ENCODE data around the gene ARMH3. TPM values are rescaled to one million over a fixed set of nuclear protein-coding genes. Genes with fewer than 3 reads are reported as not detected.

ARMH3 gene
- total RNA-seq, 2 experiments from 2014 or later: 22.8 to 23.9 TPM

GRCh38 chr10:101797403-101798059, 258.4 kb downstream of the ARMH3 start:
- H3K4me3 Mint-ChIP-seq: no peak overlapping the region
- DNase-seq: no peak
- H3K4me1 Mint-ChIP-seq: peaks cover 9% of the 10 kb centered on the region
- H3K27me3 Mint-ChIP-seq: no peaks in the 10 kb centered on the region
- no peak overlapping the region for H3K27ac Mint-ChIP-seq
- H3K36me3 Mint-ChIP-seq (ENCODE audit: low read depth): peaks cover 82% of the 10 kb centered on the region
- H3K9me3 Mint-ChIP-seq: no peaks in the 10 kb centered on the region
- CTCF ChIA-PET: interaction anchor here (0.7 to 2.3 kb wide), 5 partner anchors 14 to 363 kb away, joined by 3 to 13 read pairs (median 4); partner anchors contain the start of gene NPM3
- POLR2A ChIA-PET: interaction anchor here (0.7 to 3.6 kb wide), 5 partner anchors 12 to 1718 kb away, joined by 3 to 31 read pairs (median 4); partner anchors contain the start of gene OGA

Other genes with a start within 250 kb of the ARMH3 start
- 100 to 1,000 TPM; 142 to 145 TPM for gene OGA, start 237.7 kb downstream of the ARMH3 start, total RNA-seq
- gene KCNIP2, start 212.4 kb downstream of the ARMH3 start, total RNA-seq: 1 to 10 TPM; 2.5 to 2.6 TPM
- 10 to 100 TPM; 24.7 to 25.7 TPM for gene HPS6, start 9.2 kb upstream of the ARMH3 start, total RNA-seq
- 10 to 100 TPM; 81.3 to 83.1 TPM for gene LDB1, start 64.2 kb upstream of the ARMH3 start, total RNA-seq
- gene PPRC1, start 76.9 kb upstream of the ARMH3 start, total RNA-seq: 10 to 100 TPM; 32.5 to 35.8 TPM
- gene NOLC1, start 96.2 kb upstream of the ARMH3 start, total RNA-seq: 10 to 100 TPM; 57.0 to 64.3 TPM
- gene ELOVL3, start 170.1 kb upstream of the ARMH3 start, total RNA-seq: not detected
- gene PITX3, start 185.3 kb upstream of the ARMH3 start, total RNA-seq: not detected
- 10 to 100 TPM; 42.4 to 43.1 TPM for gene GBF1, start 189.4 kb upstream of the ARMH3 start, total RNA-seq

All from activated CD4-positive, alpha-beta memory T cell treated with anti-CD3 and anti-CD28 coated beads, Interleukin-2, amount 10 ng/mL, durations not matched to agents 7 days and 5 days (primary cell).